ACHN (cell line): ENCODE results near the gene IGSF3.

Experiments
- DNase-seq: peaks from one replicate; pipeline ENCODE4 v3.0.0-alpha.2; 2015
- in situ Hi-C: cut with HindIII; loops from 2 replicates; pipeline ENCODE4 v1.10.0; 2017; ENCODE audit warnings: low sequenced_read_pairs, low pct_ligation_motif_present, low pct_unique_long_range_greater_than_20kb

IGSF3 gene

GRCh38 chr1:116667575-116668105 lies at the start of gene IGSF3:
TSS of gene IGSF3 (minus strand) at chr1:116667733. CDS start at chr1:116666326, 1,407 bp downstream.
- in situ Hi-C loops: no loop called here
- peak; percentile 78 for DNase-seq

GRCh38 chr1:116717318-116717717 lies 49.8 kb upstream of the IGSF3 start:
- in situ Hi-C loops: no loop called here
- no peak for DNase-seq

- DNase-seq: no peak
- in situ Hi-C loops: no loop called here
These were observed 48.9 kb upstream of the IGSF3 start for GRCh38 chr1:116716391-116716790.

GRCh38 chr1:116713474-116713873 lies 45.9 kb upstream of the IGSF3 start:
- in situ Hi-C loops: no loop called here
- DNase-seq: no peak

GRCh38 chr1:116712510-116712909 lies 45.0 kb upstream of the IGSF3 start:
- in situ Hi-C loops: no loop called here

GRCh38 chr1:116711263-116711840 lies 43.8 kb upstream of the IGSF3 start:
- in situ Hi-C loops: no loop called here
- DNase-seq: no peak

More at GRCh38 chr1:116712510-116712909, 45.0 kb upstream of the IGSF3 start:
- no peak for DNase-seq

- in situ Hi-C loops: no loop called here
- no peak for DNase-seq
These were observed 43.1 kb upstream of the IGSF3 start for GRCh38 chr1:116710420-116711262.

GRCh38 chr1:116709666-116710167 lies 42.2 kb upstream of the IGSF3 start:
- in situ Hi-C loops: no loop called here
- no peak for DNase-seq

GRCh38 chr1:116708255-116708900 lies 40.8 kb upstream of the IGSF3 start:
- no peak for DNase-seq
- in situ Hi-C loops: no loop called here

GRCh38 chr1:116706841-116707240 lies 39.3 kb upstream of the IGSF3 start:
- DNase-seq: no peak
- in situ Hi-C loops: no loop called here

GRCh38 chr1:116706123-116706522 lies 38.6 kb upstream of the IGSF3 start:
- in situ Hi-C loops: no loop called here
- DNase-seq: no peak

GRCh38 chr1:116704278-116704677 lies 36.7 kb upstream of the IGSF3 start:
- in situ Hi-C loops: no loop called here
- DNase-seq: no peak

- DNase-seq: no peak
- in situ Hi-C loops: no loop called here
These were observed 32.1 kb upstream of the IGSF3 start for GRCh38 chr1:116699605-116700004.

- in situ Hi-C loops: no loop called here
- DNase-seq: no peak
These were observed 30.7 kb upstream of the IGSF3 start for GRCh38 chr1:116698244-116698595.

GRCh38 chr1:116697548-116698243 lies 30.2 kb upstream of the IGSF3 start:
- in situ Hi-C loops: no loop called here
- DNase-seq: no peak

GRCh38 chr1:116694524-116694923 lies 27.0 kb upstream of the IGSF3 start:
- no peak for DNase-seq
- in situ Hi-C loops: no loop called here

GRCh38 chr1:116693759-116694480 lies 26.4 kb upstream of the IGSF3 start:
- in situ Hi-C loops: no loop called here
- DNase-seq: no peak

GRCh38 chr1:116692879-116693278 lies 25.3 kb upstream of the IGSF3 start:
- in situ Hi-C loops: no loop called here
- DNase-seq: no peak
